Cardiac septum (tissue), 1 donor: Measurements from ENCODE around the gene DDC. TPM values are rescaled to one million over a fixed set of nuclear protein-coding genes. Genes with fewer than 3 reads are reported as not detected.

ENCODE experiments used
- DNase-seq: peaks from one replicate; pipeline ENCODE4 v3.0.0-alpha.2; 2020; ENCODE audit warnings: low spot score
- intact Hi-C: fragments of 100-400 bp; cut with DNase I; formaldehyde crosslinking; loops from one replicate; pipeline ENCODE4 v1.14.0; 2022
- total RNA-seq: library from RNA; stranded (reverse); fragmentation: NEBNext Ultra II Directional; extraction: Animal tissue kit (Norgen Biotek cat#: 25700); gene quantifications from one replicate; pipeline ENCODE4 v1.2.1, GENCODE V29; 2021
- donor health status: DM: no; HTN: no; CAD: no.

The DDC gene
- total RNA-seq, 1 donor from 2014 or later: not detected

GRCh38 chr7:50499092-50499491, 66.1 kb downstream of the DDC start:
- DNase-seq: no peak
- intact Hi-C loops: no loop called here

GRCh38 chr7:50497968-50498367, 67.2 kb downstream of the DDC start:
- intact Hi-C loops: no loop called here
- no peak for DNase-seq

GRCh38 chr7:50497068-50497642, 68.0 kb downstream of the DDC start:
- DNase-seq: no peak
- intact Hi-C loops: no loop called here

GRCh38 chr7:50496569-50496968, 68.6 kb downstream of the DDC start:
- intact Hi-C loops: no loop called here
- no peak for DNase-seq

DNA sequence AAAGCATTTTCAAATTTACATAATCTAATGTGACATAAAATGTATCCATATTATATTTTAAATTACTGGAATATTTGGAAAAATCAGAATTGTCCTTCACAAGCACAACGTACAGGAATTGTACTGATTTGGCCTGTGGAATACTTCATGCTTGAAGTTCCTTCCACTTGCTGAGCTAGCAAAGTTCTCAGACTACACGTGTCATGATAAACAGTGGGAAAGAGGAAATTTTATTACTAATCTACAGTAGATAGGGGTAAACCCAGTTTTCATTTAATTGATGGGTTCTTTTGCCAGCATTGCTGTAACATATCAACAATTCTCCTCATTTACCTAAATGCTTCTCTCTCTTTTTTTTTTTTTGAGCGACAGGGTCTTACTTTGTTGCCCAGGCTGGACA, 69.5 kb downstream of the DDC start:
- no peak for DNase-seq
- intact Hi-C loops: no loop called here

DNA sequence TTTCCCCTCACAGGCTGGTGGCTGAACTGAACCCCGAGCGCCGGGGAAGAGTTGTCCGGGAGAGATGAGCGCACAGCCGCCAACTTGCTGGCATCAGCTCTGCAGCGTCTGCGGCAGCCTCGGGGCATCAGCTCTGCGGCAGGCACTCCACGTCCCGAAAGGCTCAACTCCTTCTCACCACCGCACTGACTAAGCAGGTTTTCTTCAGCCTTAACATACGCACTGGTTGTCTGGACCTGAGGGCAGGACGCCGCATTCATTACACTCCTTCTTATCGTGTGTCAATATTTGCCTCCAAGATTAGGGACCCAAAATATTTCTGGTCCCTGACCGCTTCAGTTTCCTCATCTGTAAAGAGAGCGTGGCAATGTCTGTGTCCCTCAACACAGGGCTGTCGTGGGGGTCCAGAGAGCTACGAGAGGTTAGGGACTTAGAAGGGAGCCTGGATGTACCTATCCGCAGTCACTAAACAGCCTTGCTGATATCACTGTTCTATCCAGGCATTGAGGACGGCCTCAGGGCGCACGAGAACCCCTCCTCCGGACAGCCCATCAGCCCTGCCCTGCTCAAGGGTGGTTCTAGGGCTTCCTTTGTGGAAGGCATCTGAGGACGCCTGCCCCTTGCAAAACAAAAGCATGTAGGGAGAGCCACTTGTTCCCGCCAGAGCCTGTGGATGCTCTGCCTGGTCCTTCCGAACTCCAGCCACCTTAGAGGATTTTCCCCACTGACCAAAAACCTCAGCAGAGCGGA, 72.3 kb downstream of the DDC start:
- intact Hi-C loops: no loop called here
- no peak for DNase-seq

GRCh38 chr7:50491943-50492342, 73.3 kb downstream of the DDC start:
- intact Hi-C loops: no loop called here
- no peak for DNase-seq

DNA sequence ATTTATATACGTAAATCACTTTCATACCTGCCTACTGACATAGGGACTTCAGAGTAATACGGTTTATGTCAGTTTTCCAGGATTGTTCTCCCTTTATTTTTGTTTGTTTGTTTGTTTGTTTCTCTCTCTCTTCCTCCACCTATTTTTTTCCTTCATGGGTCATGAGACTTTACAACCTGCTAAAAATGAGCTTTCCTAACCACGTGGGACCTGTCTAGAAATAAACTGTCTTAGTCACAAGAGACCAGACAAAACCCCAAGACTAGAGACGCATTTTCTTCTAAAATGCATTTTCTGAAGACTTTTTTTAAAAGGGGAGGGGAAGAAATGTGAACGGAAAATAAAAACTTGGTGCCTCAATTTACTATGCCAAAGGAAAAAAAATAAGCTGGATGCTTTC, 74.0 kb downstream of the DDC start:
- no peak for DNase-seq
- intact Hi-C loops: no loop called here

DNA sequence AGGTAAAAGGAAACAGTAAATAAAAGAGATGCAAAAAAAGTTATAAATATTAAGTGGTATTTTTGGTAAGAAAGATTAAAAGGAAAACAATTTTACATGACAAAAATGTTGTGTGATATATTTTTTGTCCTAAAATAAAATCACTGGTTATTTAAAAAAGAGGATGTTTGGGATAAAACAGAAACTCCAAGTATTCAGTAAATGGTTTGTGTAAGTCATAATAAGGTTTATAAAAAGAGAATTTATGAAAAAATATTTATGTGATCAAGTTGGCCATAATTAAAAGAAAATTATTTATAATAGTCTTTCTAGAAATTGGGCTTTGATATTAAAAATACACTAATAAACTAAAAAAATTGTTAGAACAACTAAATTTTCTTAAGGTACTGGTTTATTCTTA, 76.8 kb downstream of the DDC start:
- intact Hi-C loops: no loop called here
- DNase-seq: no peak

DNA sequence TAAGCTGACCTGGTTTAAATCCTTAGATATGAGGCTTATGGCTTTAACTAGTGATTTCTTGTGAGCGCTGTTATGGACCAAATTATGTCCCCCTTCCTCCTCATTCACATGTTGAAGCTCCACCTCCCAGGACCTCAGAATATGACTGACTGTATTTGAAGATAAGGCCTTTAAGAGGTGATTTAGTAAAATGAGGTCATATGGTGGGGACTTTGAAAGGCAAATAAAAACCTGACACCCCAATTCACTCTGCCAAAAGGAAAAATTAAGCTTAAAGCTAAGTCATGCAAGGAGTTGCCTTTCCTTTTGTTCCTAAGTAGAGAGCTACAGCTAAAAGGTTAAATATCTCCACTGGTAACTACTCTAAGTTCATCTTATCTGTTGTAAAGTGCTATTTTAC, 78.7 kb downstream of the DDC start:
- intact Hi-C loops: no loop called here

DNA sequence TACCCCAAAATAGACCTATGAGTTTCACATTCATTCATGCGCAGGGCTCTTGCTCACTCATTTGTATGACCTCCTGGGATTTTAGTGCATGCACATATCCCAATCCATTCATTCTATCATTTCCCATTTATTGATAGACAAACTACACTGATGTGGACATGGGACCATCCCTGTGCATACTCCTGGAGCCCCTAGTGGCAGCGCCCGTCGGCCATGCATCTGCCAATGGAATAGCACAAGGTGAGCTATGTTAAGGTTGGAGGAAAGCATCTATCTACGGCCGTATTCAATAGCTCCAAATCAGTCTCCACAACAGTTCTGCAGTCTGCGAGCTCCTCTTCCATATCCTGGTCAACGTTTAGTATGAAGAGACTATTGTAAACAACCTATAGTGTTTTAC, 83.3 kb downstream of the DDC start:
- intact Hi-C loops: no loop called here
- DNase-seq: no peak

More for the DNA sequence above, 78.7 kb downstream of the DDC start:
- DNase-seq: no peak

GRCh38 chr7:50480797-50481196, 84.4 kb downstream of the DDC start:
- DNase-seq: no peak
- intact Hi-C loops: no loop called here

- DNase-seq: no peak
- intact Hi-C loops: loop anchor here (5.0 kb wide), 1 partner anchor 117 kb away; no protein-coding TSS in a partner anchor
Observed at GRCh38 chr7:50479743-50480517, 85.3 kb downstream of the DDC start.

GRCh38 chr7:50477640-50478039, 87.6 kb downstream of the DDC start:
- intact Hi-C loops: loop anchor here (5.0 kb wide), 1 partner anchor 120 kb away; no protein-coding TSS in a partner anchor
- no peak for DNase-seq

GRCh38 chr7:50476953-50477625, 88.1 kb downstream of the DDC start:
- intact Hi-C loops: loop anchor here (5.0 kb wide), 1 partner anchor 120 kb away; no protein-coding TSS in a partner anchor
- DNase-seq: no peak

GRCh38 chr7:50475340-50475739, 89.9 kb downstream of the DDC start:
- intact Hi-C loops: loop anchor here (5.0 kb wide), 1 partner anchor 122 kb away; no protein-coding TSS in a partner anchor
- no peak for DNase-seq

DNA sequence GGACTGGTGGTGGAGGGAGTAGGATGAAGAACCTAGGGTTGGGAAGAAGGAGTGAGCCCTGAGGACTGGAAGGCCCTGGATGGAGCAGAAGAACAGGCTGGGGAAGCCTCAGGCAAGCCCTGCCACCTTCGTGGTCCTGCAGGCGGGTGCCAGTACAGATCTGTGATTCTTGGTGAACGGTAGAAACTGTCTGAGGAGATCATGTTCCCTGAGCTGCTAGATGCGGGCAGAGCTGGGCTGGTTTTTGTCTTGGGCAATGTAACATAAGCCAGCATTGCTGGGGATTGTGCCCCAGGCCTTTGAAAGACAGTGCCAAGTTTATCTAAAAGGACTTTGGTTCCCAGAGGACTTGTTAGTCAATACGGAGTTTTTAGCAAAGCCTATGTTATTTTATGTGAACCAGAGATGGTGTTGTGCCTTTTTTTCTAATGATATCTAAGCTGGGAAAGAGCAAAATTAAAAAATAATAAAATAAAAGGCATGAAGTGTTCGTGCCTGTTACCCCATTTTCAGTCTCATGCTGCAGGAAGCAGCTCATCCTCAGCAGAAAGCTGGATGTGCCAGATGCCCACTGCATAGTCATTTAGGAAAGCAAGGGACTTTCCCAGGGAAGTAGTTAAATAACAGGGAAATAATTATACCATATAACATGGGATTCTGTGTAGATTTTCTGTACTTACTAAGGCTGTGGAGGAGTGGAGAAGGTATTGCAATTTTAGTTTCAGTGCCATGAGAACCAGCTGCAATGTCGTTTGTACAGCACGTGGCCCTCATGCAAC, 90.6 kb downstream of the DDC start:
- intact Hi-C loops: loop anchor here (5.0 kb wide), 1 partner anchor 123 kb away; no protein-coding TSS in a partner anchor
- no peak for DNase-seq

DNA sequence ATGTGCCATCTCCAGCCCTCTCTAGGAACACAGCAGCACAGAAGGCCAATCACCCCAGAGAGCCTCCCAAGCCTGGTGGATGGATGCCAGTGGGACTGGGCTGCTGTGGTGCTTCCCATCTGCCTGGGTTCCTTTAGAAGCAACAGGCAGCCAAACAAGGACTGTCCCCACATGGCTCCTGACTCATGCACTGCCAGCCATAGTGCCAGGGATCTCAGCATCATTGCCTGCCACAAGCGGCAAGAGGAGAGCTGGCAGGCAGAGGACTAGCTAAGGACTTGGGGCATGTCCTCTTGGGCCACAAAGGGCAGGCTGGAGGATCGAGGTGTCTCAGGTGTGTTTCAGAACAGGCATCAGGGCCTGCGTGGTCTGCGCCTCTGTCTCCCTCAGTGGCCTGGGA, 91.7 kb downstream of the DDC start:
- intact Hi-C loops: no loop called here
- no peak for DNase-seq

GRCh38 chr7:50472427-50472826, 92.8 kb downstream of the DDC start:
- intact Hi-C loops: no loop called here
- no peak for DNase-seq
